DND-41 (cell line): ENCODE results near the gene PRSS56.

Experiments
- CTCF ChIP-seq: IDR thresholded peaks from 2 replicates; pipeline ENCODE4 v1.5.1; 2012; ENCODE audit warnings: borderline replicate concordance, low read length, moderate library complexity, mild to moderate bottlenecking; ENCODE audit not compliant: poor library complexity, severe bottlenecking; ENCODE audit errors: extremely low read depth
- EZH2 ChIP-seq: IDR thresholded peaks from 3 replicates; pipeline ENCODE4 v1.6.1; 2012; ENCODE audit warnings: borderline replicate concordance, low read depth, mild to moderate bottlenecking, moderate library complexity, low read length, inconsistent platforms; ENCODE audit not compliant: severe bottlenecking

- TF ChIP-seq CTCF (no peak), EZH2 (no peak)
These were observed 6.8 kb upstream of the PRSS56 start for GRCh38 chr2:232513353-232513752.
